H1 (cell line): ENCODE data around the gene CCDC38. TPM values are rescaled to one million over a fixed set of nuclear protein-coding genes. Genes with fewer than 3 reads are reported as not detected.

Source experiments
- CTCF ChIA-PET: fragments of 300-600 bp; sonication (Branson Sonifier 250); formaldehyde crosslinking; loops from one replicate; lab custom pipeline; 2021; ENCODE audit not compliant: partially characterized antibody; lab: Charles Lee
- POLR2A ChIA-PET: fragments of 300-600 bp; sonication (Branson Sonifier 250); formaldehyde crosslinking; loops from one replicate; lab custom pipeline; 2021; ENCODE audit warnings: inconsistent platforms; ENCODE audit not compliant: partially characterized antibody; lab: Charles Lee
- DNase-seq, 2 experiments: peaks; one replicate each; pipeline versions ENCODE4 v3.0.0 to v3.0.0-alpha.2; 2010 to 2022; ENCODE audit warnings: low spot score in 2 of 2, low read depth in 1 of 2, mixed read lengths in 1 of 2
- FAIRE-seq: peaks from 2 replicates; lab custom pipeline; 2011; peaks lifted over from hg19 to GRCh38; lab: Jason Lieb, UNC
- H2AFZ ChIP-seq: 2 replicates; pipeline ENCODE4 v1.8.1; 2012; ENCODE audit warnings: low read length, inconsistent platforms
- H2AK5ac ChIP-seq: 2 replicates; pipeline ENCODE4 v1.6.1; 2013; ENCODE audit warnings: low read depth, low read length
- H2BK120ac ChIP-seq: replicated peaks from 2 replicates; pipeline ENCODE3; 2013; ENCODE audit warnings: low read depth, low read length, inconsistent platforms
- H2BK12ac ChIP-seq: 2 replicates; pipeline ENCODE4 v1.6.1; 2013; ENCODE audit warnings: low read depth, low read length
- H2BK15ac ChIP-seq: 2 replicates; pipeline ENCODE4 v1.6.1; 2013; ENCODE audit warnings: low read length
- H2BK20ac ChIP-seq: 2 replicates; pipeline ENCODE4 v1.6.1; 2013; ENCODE audit warnings: low read length
- H2BK5ac ChIP-seq: 2 replicates; pipeline ENCODE4 v1.6.1; 2013; ENCODE audit warnings: low read depth, low read length
- H3K14ac ChIP-seq: 2 replicates; pipeline ENCODE4 v1.6.1; 2013; ENCODE audit warnings: inconsistent platforms; ENCODE audit not compliant: insufficient read length
- H3K18ac ChIP-seq: 2 replicates; pipeline ENCODE4 v1.6.1; 2013; ENCODE audit warnings: low read length; ENCODE audit errors: extremely low read depth
- H3K23ac ChIP-seq: 2 replicates; pipeline ENCODE4 v1.6.1; 2013; ENCODE audit warnings: inconsistent platforms; ENCODE audit not compliant: insufficient read length
- H3K23me2 ChIP-seq: 2 replicates; pipeline ENCODE4 v1.6.1; 2013; ENCODE audit warnings: low read depth, low read length
- H3K27ac ChIP-seq: 2 replicates; pipeline ENCODE4 v1.6.1; 2011; ENCODE audit warnings: low read depth, low read length, inconsistent platforms
- H3K27me3 ChIP-seq, 4 experiments: replicated peaks in 1 of 4; 1 replicate in 1 of 4; 2 replicates in 3 of 4; pipeline versions ENCODE4 v1.6.1 to v1.8.1; 2011 to 2013; ENCODE audit warnings: low read length in 3 of 4, mild to moderate bottlenecking in 3 of 4, inconsistent platforms in 2 of 4, mixed read lengths in 2 of 4, moderate library complexity in 1 of 4; ENCODE audit not compliant: control insufficient read depth in 3 of 4, insufficient read depth in 3 of 4; ENCODE audit errors: extremely low read depth in 1 of 4
- H3K36me3 ChIP-seq, 4 experiments: 2 replicates each; pipeline versions ENCODE4 v1.6.1 to v1.8.1; 2011 to 2013; ENCODE audit warnings: mild to moderate bottlenecking in 4 of 4, low read length in 3 of 4, moderate library complexity in 2 of 4, control low read depth in 1 of 4, inconsistent platforms in 1 of 4; ENCODE audit not compliant: insufficient read depth in 4 of 4, control insufficient read depth in 2 of 4
- H3K4ac ChIP-seq: replicated peaks from 2 replicates; pipeline ENCODE3; 2013; ENCODE audit warnings: low read length, low read depth, mixed read lengths, inconsistent platforms; ENCODE audit not compliant: insufficient read length
- H3K4me1 ChIP-seq, 4 experiments: replicated peaks in 1 of 4; 1 replicate in 1 of 4; 2 replicates in 3 of 4; pipeline versions ENCODE4 v1.6.1 to v1.8.1; 2011 to 2013; ENCODE audit warnings: low read length in 3 of 4, inconsistent platforms in 2 of 4, mixed read lengths in 1 of 4; ENCODE audit not compliant: insufficient read depth in 4 of 4, control insufficient read depth in 3 of 4
- H3K4me2 ChIP-seq, 2 experiments: 2 replicates each; pipeline versions ENCODE4 v1.6.1 to v1.8.1; 2011 to 2013; ENCODE audit warnings: low read depth in 2 of 2, low read length in 2 of 2, control low read depth in 1 of 2, inconsistent platforms in 1 of 2, mild to moderate bottlenecking in 1 of 2; ENCODE audit not compliant: insufficient read depth in 1 of 2
- H3K4me3 ChIP-seq, 4 experiments: fragments of 200-600, 300-600 bp in 1 of 4; sonication (generic), shearing (Covaris generic), sonication (Bioruptor Twin) in 1 of 4; 2 replicates each; pipeline versions ENCODE4 v1.5.1 to v1.8.1; 2011 to 2016; ENCODE audit warnings: low read length in 4 of 4, low read depth in 3 of 4, control low read depth in 2 of 4, inconsistent platforms in 2 of 4, mild to moderate bottlenecking in 2 of 4, mixed read lengths in 1 of 4, moderate library complexity in 1 of 4; ENCODE audit not compliant: insufficient read depth in 2 of 4; ENCODE audit errors: extremely low read depth in 1 of 4
- H3K56ac ChIP-seq: replicated peaks from 2 replicates; pipeline ENCODE3; 2013; ENCODE audit warnings: low read depth, mild to moderate bottlenecking, mixed read lengths, low read length, inconsistent platforms; ENCODE audit not compliant: insufficient read length
- H3K79me1 ChIP-seq: 2 replicates; pipeline ENCODE4 v1.6.1; 2013; ENCODE audit warnings: low read depth, low read length, control low read depth
- H3K79me2 ChIP-seq, 2 experiments: 2 replicates each; pipeline versions ENCODE4 v1.6.1 to v1.8.1; 2012 to 2013; ENCODE audit warnings: low read length in 2 of 2, mild to moderate bottlenecking in 2 of 2, inconsistent platforms in 1 of 2; ENCODE audit not compliant: insufficient read depth in 2 of 2, control insufficient read depth in 1 of 2
- H3K9ac ChIP-seq, 4 experiments: replicated peaks in 1 of 4; 1 replicate in 1 of 4; 2 replicates in 3 of 4; pipeline versions ENCODE4 v1.6.1 to v1.8.1; 2011 to 2013; ENCODE audit warnings: low read depth in 3 of 4, low read length in 3 of 4, control low read depth in 2 of 4, mild to moderate bottlenecking in 2 of 4, moderate library complexity in 2 of 4, inconsistent platforms in 1 of 4; ENCODE audit errors: extremely low read depth in 1 of 4
- H3K9me3 ChIP-seq, 2 experiments: 2 replicates each; pipeline versions ENCODE4 v1.6.1 to v1.8.1; 2012 to 2013; ENCODE audit warnings: mild to moderate bottlenecking in 2 of 2, moderate library complexity in 2 of 2, control low read depth in 1 of 2, inconsistent platforms in 1 of 2, low read depth in 1 of 2, low read length in 1 of 2, mixed read lengths in 1 of 2; ENCODE audit not compliant: insufficient read depth in 2 of 2
- H4K20me1 ChIP-seq, 2 experiments: replicated peaks in 1 of 2; 2 replicates each; pipeline versions ENCODE3 to v1.8.1; 2011 to 2013; ENCODE audit warnings: inconsistent platforms in 2 of 2, low read length in 2 of 2, mild to moderate bottlenecking in 1 of 2; ENCODE audit not compliant: insufficient read depth in 2 of 2, control insufficient read depth in 1 of 2
- H4K5ac ChIP-seq: 2 replicates; pipeline ENCODE4 v1.6.1; 2013; ENCODE audit warnings: low read length, low read depth, mixed read lengths, inconsistent platforms; ENCODE audit not compliant: insufficient read length
- H4K8ac ChIP-seq: 2 replicates; pipeline ENCODE4 v1.8.0; 2013; ENCODE audit warnings: mild to moderate bottlenecking, moderate library complexity, low read length, inconsistent platforms; ENCODE audit not compliant: insufficient read depth; ENCODE audit errors: extremely low read depth
- H4K91ac ChIP-seq: replicated peaks from 2 replicates; pipeline ENCODE3; 2013; ENCODE audit warnings: low read length, mixed read lengths, inconsistent platforms; ENCODE audit not compliant: insufficient read length
- CBX8 ChIP-seq: fragments of 300-800, 300-1000 bp; sonication (generic); IDR thresholded peaks from 2 replicates; pipeline ENCODE4 v1.7.1; 2016; ENCODE audit warnings: low read depth, low read length, borderline replicate concordance
- CEBPB ChIP-seq: IDR thresholded peaks from 2 replicates; pipeline ENCODE4 v1.6.1; 2012; ENCODE audit warnings: low read depth, low read length
- CHD2 ChIP-seq: IDR thresholded peaks from 2 replicates; pipeline ENCODE4 v1.6.1; 2012; ENCODE audit warnings: low read length, improper control_type of control experiment
- CTCF ChIP-seq, 3 experiments: IDR thresholded peaks; 1 replicate in 2 of 3; 2 replicates in 1 of 3; pipeline versions ENCODE4 v1.5.1 to v1.6.1; 2011; ENCODE audit warnings: low read length in 3 of 3, mild to moderate bottlenecking in 3 of 3, inconsistent platforms in 2 of 3, low read depth in 1 of 3, moderate library complexity in 1 of 3; ENCODE audit not compliant: insufficient read depth in 1 of 3; ENCODE audit errors: control extremely low read depth in 1 of 3
- GTF2F1 ChIP-seq: IDR thresholded peaks from 2 replicates; pipeline ENCODE4 v1.6.1; 2012; ENCODE audit warnings: low read depth, low read length, improper control_type of control experiment, borderline replicate concordance
- KDM1A ChIP-seq: fragments of 200-600, 300-600 bp; sonication (generic); IDR thresholded peaks from 2 replicates; pipeline ENCODE4 v1.7.1; 2016; ENCODE audit warnings: mild to moderate bottlenecking, low read length, borderline replicate concordance
- MAX ChIP-seq: IDR thresholded peaks from 2 replicates; pipeline ENCODE4 v1.6.1; 2012; ENCODE audit warnings: inconsistent platforms
- POLR2AphosphoS5 ChIP-seq: IDR thresholded peaks from 2 replicates; pipeline ENCODE4 v1.6.1; 2011; ENCODE audit warnings: low read depth, low read length
- POU5F1 ChIP-seq: IDR thresholded peaks from 2 replicates; pipeline ENCODE4 v1.6.1; 2011; ENCODE audit warnings: low read depth, mild to moderate bottlenecking, low read length, moderate library complexity
- RAD21 ChIP-seq, 2 experiments: IDR thresholded peaks in 1 of 2; conservative IDR thresholded peaks in 1 of 2; 2 replicates each; pipeline ENCODE4 v1.6.1; 2011; ENCODE audit warnings: low read depth in 2 of 2, low read length in 2 of 2, improper control_type of control experiment in 1 of 2, inconsistent platforms in 1 of 2, mild to moderate bottlenecking in 1 of 2, moderate library complexity in 1 of 2
- SIRT6 ChIP-seq: IDR thresholded peaks from one replicate; pipeline ENCODE4 v1.7.1; 2012; ENCODE audit warnings: low read length, inconsistent platforms
- SUZ12 ChIP-seq: fragments of 200-600 bp; sonication (generic); IDR thresholded peaks from 2 replicates; pipeline ENCODE4 v1.6.1; 2012; ENCODE audit warnings: mild to moderate bottlenecking, inconsistent platforms, low read length, moderate library complexity, mixed read lengths
- WGBS, 2 experiments: shearing (Covaris generic) in 1 of 2; methylation state at CpG; one replicate each; pipeline versions ENCODE4 v1.1.6 to v1.1.7; 2013 to 2015; ENCODE audit warnings: low lambda C conversion rate in 2 of 2, mixed read lengths in 2 of 2, inconsistent platforms in 1 of 2, low coverage in 1 of 2, missing lambda C conversion rate in 1 of 2; ENCODE audit not compliant: insufficient replicate concordance in 2 of 2, insufficient coverage in 1 of 2, insufficient read length in 1 of 2; ENCODE audit errors: extremely low coverage in 1 of 2, missing lambda C conversion rate in 1 of 2; 5-methylcytosine and 5-hydroxymethylcytosine counted together
- polyA plus RNA-seq, 7 experiments: library from polyadenylated mRNA; depleted of rRNA in 3 of 7; stranded (reverse) in 5 of 7; unstranded in 2 of 7; fragments of >200 nt in 5 of 7; fragments of 200-250 nt in 2 of 7; gene quantifications; 1 replicate in 5 of 7; 2 replicates in 1 of 7; 4 replicates in 1 of 7; pipeline versions ENCODE4 v1.2.1 to v1.2.3, GENCODE V29; 2011 to 2013; ENCODE audit warnings: missing spikeins in 2 of 7, mixed read lengths in 2 of 7
- total RNA-seq: library from RNA; stranded (reverse); fragmentation: NEBNext Ultra II Directional; extraction: Animal tissue kit (Norgen Biotek cat#: 25700); gene quantifications from 2 replicates; pipeline ENCODE4 v1.2.1, GENCODE V29; 2021

Gene CCDC38
- total and polyA plus RNA-seq, 2 of the 8 experiments (the other 6 are each of a cell fraction or from before 2014, with no cell fraction given): not detected

GRCh38 chr12:95978774-95979173 lies 36.4 kb upstream of the CCDC38 start:
- FAIRE-seq (no peak), DNase-seq (no peak)
- no peak overlapping the region for H3K18ac ChIP-seq
- no peak overlapping the region for H2BK5ac ChIP-seq
- no peak overlapping the region for H4K8ac ChIP-seq
- no peaks in the 10 kb centered on the region for H3K9me3 ChIP-seq
- H3K9ac ChIP-seq: no peak overlapping the region
- H3K4ac ChIP-seq: no peak overlapping the region
- H3K79me1 ChIP-seq: no peaks in the 10 kb centered on the region
- WGBS, 2 experiments: 93% methylated on average over 3 of the region's 3 CpGs; no CpG with 5 or more reads in 1 of the 2 experiments
- H3K23ac ChIP-seq: no peak overlapping the region
- H3K56ac ChIP-seq: no peak overlapping the region
- H4K20me1 ChIP-seq: no peaks in the 10 kb centered on the region
- H3K36me3 ChIP-seq: no peaks in the 10 kb centered on the region
- no peaks in the 10 kb centered on the region for H3K79me2 ChIP-seq
- no peak overlapping the region for H2AFZ ChIP-seq
- ChIA-PET CTCF (interaction anchor here (1.0 to 7.3 kb wide), 4 partner anchors 11 to 60 kb away, joined by 3 to 69 read pairs (median 5); partner anchors contain the start of gene HAL), POLR2A (no interaction called here)
- no peaks in the 10 kb centered on the region for H3K27me3 ChIP-seq
- no peak overlapping the region for H2BK12ac ChIP-seq
- H3K4me1 ChIP-seq: no peaks in the 10 kb centered on the region; a peak in 1 of 7 replicates
- H3K23me2 ChIP-seq: no peaks in the 10 kb centered on the region
- H3K4me2 ChIP-seq: no peak overlapping the region
- no peak overlapping the region for H4K91ac ChIP-seq
- no peak overlapping the region for H2BK20ac ChIP-seq
- H3K14ac ChIP-seq: no peak overlapping the region
- no peak overlapping the region for H3K27ac ChIP-seq
- H4K5ac ChIP-seq: no peak overlapping the region
- no peak overlapping the region for H2AK5ac ChIP-seq
- H2BK15ac ChIP-seq: no peak overlapping the region
- no peak overlapping the region for H2BK120ac ChIP-seq
- no peak overlapping the region for H3K4me3 ChIP-seq
- TF ChIP-seq SUZ12: no peak
- TF ChIP-seq KDM1A: no peak
- no peak for TF ChIP-seq POU5F1
- no peak for TF ChIP-seq CEBPB
- no peak for TF ChIP-seq POLR2AphosphoS5
- TF ChIP-seq MAX: no peak
- TF ChIP-seq CHD2: no peak
- TF ChIP-seq GTF2F1: no peak
- no peak for TF ChIP-seq SIRT6
- TF ChIP-seq RAD21 (IDR thresholded peaks at IDR 0.05 in 1 of 2, conservative IDR thresholded peaks at IDR 0.05 in 1 of 2; ENCODE audit: low read depth in 2 of 2, low read length in 2 of 2): no peak
- no peak for TF ChIP-seq CTCF (IDR thresholded peaks at IDR 0.05; ENCODE audit: control extremely low read depth in 1 of 3, insufficient read depth in 1 of 3, low read depth in 1 of 3, low read length in 3 of 3)
- TF ChIP-seq CBX8: no peak
